NCI-H2171 (cell line): ENCODE results near the gene NHEJ1.

Experiments
- DNase-seq: peaks from one replicate; lab custom pipeline; 2025; lab: John Stamatoyannopoulos, UW

NHEJ1 gene

DNA sequence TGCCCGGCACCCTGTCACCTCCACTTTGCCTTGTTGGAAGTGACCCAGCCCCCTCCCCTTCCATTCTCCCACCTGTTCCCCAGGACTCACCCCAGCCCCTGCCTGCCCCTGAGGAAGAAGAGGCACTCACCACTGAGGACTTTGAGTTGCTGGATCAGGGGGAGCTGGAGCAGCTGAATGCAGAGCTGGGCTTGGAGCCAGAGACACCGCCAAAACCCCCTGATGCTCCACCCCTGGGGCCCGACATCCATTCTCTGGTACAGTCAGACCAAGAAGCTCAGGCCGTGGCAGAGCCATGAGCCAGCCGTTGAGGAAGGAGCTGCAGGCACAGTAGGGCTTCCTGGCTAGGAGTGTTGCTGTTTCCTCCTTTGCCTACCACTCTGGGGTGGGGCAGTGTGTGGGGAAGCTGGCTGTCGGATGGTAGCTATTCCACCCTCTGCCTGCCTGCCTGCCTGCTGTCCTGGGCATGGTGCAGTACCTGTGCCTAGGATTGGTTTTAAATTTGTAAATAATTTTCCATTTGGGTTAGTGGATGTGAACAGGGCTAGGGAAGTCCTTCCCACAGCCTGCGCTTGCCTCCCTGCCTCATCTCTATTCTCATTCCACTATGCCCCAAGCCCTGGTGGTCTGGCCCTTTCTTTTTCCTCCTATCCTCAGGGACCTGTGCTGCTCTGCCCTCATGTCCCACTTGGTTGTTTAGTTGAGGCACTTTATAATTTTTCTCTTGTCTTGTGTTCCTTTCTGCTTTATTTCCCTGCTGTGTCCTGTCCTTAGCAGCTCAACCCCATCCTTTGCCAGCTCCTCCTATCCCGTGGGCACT is 21.9 kb upstream of the NHEJ1 start:
- no peak for DNase-seq

DNA sequence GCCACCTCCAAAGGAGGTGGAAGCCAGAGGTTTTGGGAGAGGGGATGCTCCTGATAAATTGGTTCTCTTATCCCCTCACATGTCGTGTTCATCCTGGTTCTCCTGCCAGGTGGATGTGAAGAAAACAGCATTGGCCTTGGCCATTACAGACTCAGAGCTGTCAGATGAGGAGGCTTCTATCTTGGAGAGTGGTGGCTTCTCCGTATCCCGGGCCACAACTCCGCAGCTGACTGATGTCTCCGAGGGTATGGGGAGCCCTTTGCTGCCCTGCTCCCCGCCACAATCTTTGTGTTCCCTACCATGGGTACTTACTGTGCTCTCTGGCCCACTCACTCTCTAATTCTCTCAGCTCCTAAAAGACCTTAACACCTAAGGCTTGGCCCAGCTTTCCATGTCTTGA is 20.9 kb upstream of the NHEJ1 start:
- no peak for DNase-seq

DNA sequence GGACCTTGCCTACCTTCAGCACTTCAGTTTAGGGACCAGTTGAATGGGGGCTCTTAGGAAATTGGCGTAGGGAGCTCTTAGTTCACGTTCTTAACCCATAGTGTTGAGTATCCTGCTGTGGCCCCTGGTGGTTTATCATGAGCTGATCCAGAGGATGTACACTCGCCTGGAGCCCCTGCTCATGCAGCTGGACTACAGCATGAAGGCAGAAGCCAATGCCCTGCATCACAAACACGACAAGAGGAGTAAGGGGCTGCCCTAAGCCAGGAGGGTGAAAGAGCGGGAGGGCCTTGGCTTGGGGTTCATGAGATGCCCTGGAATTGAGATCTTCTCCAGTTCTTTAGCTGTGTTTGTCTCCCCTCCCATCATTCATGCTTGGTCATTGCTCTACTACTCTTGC is 20.3 kb upstream of the NHEJ1 start:
- DNase-seq = no peak

DNA sequence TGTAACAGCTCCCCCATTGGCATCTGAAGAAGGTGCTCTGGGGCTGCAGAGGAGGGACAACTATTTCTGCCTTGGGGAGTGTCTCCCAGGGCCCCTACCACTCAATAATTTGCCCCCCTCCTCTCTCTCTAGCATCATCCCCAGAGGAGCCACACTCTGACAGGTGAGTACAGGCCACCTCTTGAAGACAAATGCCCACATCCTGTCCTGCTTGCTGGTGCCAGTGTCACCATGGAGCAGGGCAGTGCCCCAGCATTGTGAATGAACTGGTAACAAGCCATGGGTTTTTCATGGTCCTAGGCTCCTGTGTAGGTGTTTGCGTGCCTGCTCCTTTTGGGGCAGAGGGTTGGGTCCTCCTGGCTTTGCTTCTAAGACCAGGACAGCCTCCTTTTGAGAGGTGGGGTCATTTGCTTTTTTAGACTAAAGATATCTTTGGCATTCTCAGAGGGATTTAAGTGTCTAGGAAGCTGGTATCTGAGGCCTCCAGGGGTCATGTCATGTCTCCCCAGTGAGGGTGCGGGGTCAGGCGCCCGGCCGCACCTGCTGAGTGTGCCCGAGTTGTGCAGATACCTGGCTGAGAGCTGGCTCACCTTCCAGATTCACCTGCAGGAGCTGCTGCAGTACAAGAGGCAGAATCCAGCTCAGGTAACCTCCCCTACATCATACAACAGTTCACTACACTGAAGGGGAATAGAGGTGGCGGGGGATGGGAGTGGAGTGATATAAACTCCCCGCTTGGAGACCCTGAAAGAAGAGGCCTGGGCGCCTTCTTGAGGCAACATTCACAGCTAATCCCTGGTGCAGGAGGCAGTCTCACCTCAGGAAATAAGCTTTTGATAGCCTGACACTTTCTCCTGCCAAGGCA is 19.2 kb upstream of the NHEJ1 start:
- no peak for DNase-seq

DNA sequence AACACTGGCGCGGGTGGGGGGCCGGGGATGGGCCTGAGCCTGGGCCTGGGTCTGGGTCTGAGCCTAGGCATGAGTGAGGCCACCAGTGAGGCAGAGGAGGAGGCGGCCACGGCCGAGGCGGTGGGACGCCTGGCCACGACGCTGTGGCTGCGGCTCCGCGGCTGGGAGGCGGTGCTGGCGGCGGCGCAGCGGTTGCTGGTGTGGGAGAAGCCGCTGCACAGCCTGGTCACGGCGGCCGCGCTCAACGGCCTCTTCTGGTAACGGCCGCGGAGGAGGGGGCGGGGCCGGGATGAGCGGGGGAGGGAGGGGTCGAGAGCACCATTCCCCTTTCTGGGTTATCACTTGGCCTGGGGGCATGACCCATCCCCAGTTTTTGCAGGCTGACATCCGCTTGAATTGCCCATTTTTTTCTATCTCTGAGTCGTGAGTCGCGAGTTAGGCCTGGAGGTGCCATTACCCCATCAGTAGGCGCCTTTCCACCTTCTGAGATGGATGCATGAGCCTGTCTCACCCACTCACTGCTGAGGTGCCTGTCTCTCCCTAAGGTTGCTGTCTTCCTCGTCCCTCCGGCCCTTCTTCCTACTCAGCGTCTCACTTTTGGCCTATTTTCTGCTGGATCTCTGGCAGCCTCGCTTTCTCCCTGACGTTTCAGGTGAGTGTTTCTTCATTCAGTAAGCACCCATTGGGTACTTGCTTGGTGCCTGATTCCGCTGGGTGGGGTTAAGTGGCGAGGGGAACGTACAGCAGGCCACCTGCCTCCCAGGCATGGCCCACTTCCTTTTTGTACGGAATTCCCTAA is 18.0 kb upstream of the NHEJ1 start:
- DNase-seq = no peak

DNA sequence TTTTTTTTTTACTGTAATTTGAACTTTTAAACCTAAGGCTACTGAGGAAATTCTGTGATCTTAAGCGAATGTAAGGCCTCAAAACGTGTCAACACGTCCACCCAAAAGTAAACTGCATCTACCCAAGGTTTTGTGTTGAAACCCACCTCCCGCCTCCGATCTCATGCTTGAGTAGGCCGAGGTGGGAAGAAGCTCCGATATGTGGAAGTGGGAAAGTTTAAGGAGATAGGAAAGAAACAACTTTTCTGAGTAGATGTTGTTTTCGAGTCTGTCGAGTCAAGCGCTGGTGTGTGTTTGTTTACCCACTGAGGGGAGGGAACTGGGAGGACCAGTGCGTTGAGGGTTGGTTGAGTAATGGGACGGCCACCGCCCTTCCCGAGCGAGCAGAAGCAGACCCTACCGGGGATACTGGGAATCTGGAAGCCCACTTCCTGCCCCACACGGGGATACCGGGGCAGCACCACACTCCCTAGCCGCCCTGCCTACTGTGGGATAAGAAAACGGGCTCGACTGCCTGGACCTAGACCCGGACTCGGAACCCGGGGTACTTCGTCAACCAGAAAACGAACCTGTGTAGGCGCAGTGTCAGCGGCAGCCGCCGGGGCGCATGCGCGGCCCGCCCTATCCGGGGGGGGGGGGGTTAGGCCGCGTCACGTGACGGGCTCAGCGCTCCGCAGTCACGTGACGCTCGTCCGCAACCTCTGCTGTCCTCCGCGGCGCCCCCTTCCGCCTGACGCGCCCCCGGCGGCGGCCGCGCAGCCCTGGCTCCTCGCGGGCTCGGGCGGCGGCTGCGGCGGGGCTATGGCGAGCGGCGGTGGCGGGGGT is 17.1 kb upstream of the NHEJ1 start, which contains the start of gene RETREG2:
RETREG2 (plus strand) TSS at position 724 of the 825 bp plus-strand sequence; CDS start at position 802, 78 bp downstream.
- peak; percentile 89 for DNase-seq

DNA sequence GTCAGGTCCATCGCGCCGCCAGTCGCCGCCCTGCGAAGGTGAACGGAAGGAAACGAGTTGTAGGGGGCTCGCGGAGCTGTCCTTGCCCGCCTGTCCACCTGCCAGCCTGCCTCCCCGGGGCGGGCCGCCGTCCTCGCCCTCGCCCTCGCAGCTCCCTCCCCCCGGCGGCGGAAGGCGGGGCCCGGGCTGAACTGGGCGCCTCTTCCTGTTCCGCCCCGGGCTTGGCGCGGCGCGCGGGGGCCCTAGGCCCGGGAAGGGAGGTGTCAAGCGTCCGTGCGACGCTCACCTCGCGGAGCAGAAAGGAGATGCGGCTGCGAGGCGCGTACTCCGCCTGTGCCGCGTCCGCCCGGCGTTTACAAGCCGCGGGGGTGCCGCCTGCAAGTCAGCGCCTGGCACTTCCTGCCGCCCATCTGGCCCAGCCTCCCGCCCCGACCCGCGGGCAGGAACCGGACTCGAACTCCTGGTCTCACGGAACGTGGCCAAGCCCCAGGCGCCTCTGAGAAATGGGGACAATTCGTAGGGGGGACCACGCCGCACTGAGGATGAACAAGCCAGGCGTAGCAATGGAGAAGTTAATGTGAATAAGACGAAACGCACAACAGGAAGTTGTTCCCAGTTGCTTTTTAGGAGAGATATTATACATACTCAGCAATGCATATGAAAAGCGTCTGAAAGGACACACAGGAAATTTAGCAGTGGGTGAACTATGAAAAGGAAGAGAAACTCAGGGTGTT is 16.4 kb upstream of the NHEJ1 start, which contains the start of gene CNPPD1:
CNPPD1 (minus strand) TSS at position 108 of the 734 bp plus-strand sequence; CDS start at position 11, 97 bp downstream.
- peak; percentile 78 for DNase-seq

DNA sequence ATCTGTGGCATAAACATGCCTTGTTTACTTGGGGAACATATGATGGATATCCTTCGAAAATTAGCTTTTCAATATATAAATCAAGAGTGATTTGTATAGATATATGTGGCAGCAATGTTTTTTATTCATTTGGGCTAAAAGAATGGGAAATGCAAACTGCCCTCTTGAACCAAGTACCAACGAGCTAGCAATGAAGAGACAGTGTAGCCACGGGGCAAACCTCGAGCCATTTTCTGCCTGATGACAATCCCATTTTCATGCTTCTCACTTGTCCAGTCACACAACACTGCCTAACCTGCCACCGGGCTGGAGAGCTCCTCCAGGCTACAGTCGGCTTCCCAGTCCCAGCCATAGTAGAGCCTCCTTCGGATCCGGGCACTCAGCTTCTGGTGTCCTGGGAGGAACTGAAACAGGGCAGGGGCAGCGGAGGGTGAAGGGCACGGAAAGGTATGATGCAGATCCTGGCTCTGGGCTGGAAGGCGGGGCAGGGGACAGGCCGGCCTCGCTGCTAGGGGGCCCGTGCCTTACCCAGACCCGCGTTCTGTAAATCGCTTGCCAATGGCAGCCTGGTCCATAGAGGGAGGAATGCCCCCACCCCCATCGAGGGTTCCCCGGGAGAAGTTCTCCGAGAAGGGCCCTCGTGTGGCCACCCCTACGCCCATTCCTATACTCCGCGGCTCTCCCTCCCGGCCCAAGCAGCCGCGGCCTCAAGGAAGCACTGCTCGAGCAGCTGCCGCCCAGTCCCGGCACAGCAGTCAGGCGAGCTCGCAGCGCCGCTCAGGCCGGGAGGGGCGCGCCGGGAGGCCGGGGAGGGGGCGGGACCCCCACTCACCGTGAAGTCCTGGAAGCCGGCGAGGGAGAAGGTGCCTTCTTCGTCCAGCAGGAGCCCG is 15.6 kb upstream of the NHEJ1 start:
- peak; percentile 46 for DNase-seq

DNA sequence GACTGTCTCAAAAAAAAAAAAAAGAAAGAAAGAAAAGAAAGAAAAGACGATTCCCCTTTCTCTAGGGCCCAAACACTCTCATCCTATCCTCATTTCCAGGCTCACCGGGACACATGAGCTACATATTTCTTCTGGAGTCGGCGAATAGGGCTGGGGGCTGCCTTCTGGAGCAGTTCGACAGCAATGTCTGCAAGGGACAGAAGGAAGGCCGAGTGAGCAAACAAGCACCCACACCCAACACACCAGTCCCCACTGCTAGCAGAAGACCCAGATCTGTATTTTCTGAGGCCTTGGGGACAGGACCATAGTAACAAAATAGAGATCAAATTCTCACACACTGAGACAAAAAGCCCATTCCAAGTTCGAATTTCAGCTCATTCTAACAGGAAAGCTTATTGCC is 14.9 kb upstream of the NHEJ1 start:
- no peak for DNase-seq

DNA sequence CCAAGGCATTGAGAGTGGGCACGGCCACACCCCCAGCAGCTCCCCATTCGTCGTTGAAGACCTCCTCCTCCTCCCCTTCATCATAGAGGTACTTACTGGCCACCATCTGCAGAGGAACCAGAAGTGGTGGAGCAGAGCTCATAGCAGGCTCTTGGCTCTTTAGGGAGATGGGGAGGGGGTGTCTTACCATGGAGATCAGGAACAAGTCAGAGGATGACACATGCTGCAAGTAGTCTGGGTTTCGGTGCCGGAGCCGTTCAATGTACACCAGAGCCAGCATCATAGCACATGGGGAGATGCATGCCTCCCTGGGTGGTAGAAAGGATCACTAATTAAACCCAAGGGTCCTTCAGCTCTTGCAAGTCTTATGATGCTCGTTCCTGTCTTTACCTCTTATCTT is 14.2 kb upstream of the NHEJ1 start:
- no peak for DNase-seq

DNA sequence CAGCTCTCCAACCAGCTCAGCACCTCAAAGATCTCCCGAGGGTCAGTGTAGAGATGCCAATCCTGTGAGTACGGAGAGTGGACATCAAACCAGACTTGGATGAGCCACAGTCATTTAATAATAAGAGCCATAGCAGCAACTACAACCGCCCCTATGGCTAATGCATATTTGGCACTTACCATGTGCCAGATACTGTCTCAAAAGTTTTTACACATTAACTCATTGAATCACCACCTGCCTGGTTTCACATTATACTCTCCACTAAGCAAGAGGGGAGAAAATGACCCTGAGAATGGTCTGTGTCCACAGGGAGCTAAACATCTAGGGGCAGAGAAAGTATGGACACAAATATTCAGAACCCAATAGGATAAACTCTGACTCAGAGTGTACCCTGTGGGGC is 13.5 kb upstream of the NHEJ1 start:
- no peak for DNase-seq

DNA sequence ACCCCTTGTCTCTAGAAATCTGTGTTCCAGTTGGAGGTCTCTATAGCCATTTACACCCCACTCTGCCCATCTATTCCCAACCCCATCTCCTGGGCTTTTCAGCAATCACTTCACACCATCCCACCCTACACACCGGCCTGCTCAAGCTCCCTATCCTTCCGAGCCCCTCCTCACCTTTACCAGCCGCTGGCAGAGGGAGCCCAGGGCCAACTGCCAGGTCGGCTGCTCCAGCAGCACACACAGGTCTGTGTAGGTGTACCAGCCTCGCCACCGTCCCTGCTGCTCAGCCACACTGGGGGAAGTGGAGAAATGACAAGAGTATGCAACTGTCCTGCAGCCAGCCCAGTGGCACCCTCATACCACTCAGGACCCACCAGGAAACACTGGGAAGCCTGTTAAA is 12.6 kb upstream of the NHEJ1 start:
- DNase-seq = no peak

DNA sequence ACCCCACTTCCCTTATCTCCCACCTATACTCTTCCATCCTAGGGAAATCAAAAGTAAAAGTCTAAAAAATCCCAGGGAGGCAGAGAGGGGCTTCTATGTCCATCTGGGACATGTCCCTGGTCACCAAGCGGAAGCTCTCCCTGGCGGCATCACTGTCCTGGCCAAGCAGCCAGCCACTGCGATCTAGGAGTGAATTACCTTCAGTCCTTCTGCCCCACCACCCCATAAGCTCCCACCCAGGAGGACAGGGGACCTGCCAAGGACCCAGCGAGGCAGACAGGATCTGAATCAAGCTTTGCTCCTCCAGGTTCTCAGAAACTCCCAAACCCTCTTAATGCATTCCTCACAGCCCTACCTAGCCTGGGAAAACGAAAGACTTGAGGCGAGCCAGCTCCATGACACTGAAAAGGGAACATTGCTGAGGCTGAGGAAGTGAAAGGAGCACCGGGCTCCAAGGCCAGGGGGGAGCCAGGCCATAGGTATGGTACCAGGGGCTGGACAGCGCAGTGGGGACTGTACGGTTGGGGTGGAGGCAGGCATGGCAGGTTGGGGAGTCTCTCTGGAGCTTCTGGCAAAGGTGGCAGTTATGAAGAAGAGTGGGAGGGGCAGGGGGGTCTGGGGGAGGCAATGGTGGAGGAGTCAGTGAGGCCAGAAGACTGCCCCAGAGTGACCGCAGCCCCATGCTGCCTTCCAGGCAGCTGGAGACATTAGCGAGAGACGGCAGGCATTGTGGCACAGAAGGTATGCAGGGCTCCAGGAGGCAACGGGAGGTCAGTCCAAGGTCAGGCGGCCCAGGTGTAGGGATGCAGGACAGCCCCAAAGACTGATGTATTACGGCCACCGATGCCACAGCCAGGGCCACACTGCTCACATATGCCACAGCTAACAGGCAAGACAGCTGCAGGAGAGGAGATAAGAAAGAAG is 11.9 kb upstream of the NHEJ1 start:
- no peak for DNase-seq

DNA sequence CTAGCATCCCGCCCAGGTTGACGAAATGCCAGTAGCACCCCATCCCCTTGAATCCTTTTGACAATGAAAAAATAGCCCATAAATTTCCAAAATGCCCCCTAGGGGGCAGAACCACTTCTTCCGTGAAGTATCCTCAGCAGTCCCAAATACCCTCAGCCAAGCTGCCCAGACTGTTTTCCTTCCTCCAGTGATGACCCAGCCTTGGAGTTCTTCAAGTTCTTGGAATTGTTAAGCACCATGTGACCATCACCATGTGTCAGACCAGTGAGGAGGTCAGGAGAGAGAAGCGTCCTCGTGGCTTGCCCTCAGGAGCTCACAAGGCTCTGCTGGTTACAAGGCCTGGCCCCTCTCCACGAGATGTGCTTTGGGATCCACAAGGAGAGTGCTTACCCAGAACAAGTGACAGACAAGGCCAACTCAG is 10.6 kb upstream of the NHEJ1 start:
- DNase-seq = peak; percentile 2

DNA sequence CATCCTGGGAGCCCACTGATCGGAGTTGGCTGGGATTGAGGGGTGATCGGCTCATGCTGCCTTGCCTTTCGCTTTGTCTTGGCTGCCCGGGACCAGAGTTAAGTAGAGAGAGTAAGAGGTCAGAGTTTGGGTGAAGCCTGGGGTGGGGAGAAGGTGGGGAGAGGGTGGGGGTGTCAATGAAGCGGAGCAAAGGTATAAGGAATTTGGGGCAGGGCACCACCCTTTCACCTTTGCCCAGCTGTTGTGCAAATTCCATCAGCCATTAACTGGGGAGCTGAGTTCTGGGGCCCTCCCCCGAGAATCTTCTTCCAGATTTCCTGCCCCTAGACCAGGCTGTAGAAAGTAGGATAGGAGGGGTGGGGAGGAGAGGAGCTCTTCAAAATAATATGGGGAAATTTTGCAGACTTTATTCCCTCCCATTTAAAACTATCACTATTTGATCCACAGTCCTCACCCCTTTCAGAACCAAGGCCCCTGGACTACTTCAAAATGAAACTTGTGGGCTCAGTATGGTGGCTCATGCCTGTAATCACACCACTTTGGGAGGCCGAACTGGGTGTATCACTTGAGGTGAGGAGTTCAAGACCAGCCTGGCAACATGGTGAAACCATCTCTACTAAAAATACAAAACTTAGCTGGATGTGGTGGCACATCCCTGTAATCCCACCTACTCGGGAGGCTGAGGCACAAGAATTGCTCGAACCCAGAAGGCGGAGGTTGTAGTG is 9.5 kb upstream of the NHEJ1 start, which contains the start of gene SLC23A3:
SLC23A3 (minus strand) TSS at position 100 of the 725 bp plus-strand sequence; CDS start at position 55, 45 bp downstream.
- DNase-seq = no peak

DNA sequence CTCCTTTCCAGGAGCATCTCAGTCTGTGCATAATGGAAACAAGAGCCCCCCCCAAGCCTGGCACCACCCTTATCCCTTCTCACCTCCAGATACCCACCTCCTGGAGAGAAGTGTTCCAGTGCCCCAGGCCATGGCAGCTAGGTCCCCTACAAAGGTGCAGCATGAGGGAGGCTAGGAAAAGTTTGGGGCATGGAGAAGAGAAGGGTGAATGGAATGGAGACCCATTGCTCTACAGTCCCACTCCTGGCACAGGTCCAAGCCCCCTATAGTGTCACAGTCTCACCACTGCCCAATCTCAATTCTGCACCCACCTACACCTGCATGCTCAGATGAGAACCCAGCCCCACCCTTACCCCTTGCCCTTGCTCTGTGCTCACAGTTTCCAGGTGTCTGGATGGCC is 8.3 kb upstream of the NHEJ1 start:
- DNase-seq = no peak

DNA sequence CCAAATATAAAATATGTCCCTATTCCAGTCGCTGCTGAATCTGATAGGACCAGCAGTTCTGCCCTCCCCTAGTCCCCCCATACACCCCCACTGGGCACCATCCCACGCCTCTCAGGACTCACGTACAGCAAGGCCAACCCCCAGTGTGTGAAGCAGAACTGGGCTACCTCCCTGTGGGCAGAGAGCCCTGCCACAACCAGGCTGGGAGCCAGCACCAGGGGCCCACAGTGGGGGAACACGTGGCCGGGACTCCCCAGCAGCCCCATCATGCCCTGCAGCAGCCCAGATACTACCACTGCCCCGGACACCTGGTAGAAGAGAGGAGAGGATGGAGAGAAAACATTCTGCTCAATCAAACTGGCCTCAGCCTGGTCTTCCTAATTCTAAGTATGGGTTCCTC is 7.9 kb upstream of the NHEJ1 start:
- no peak for DNase-seq

DNA sequence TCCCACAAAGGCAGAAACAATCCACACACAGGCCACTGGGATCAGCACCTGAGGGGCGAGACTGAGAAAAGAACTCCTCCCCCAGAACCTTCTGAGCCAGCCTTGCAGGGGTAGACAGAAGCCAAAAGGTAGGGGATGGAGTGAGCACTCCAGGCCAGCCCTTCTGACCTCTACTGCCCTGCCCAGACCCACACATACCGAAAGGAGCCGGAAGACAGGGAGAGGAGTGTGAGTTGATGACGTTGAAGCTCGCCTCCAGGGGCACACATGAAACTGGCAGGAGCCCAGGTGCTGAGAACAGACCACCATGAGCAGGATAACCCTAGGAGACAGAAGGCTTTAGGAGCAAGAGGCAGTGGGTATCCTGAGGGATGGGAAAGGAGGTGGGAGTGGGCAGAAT is 7.4 kb upstream of the NHEJ1 start:
- no peak for DNase-seq
